ENCODE results near the gene EPS15.
"Not testable (repeated sequence)": the region's sequence is repeated elsewhere in the genome, so short reads cannot be mapped to it uniquely, and the experiment has no call there.

The EPS15 gene

GRCh38 chr1:51543858-51544257 is 24.8 kb upstream of the EPS15 start:
- no peak for DNase-seq (ENCODE audit: extremely low read depth in 1 of 2, low read depth in 1 of 2)

- no peak for DNase-seq (ENCODE audit: extremely low read depth in 1 of 2, low read depth in 1 of 2)
These were observed 23.3 kb upstream of the EPS15 start for GRCh38 chr1:51542158-51542953.

- no peak for DNase-seq (ENCODE audit: extremely low read depth in 1 of 2, low read depth in 1 of 2)
These were observed 22.4 kb upstream of the EPS15 start for GRCh38 chr1:51541313-51542050.

- no peak for DNase-seq (ENCODE audit: extremely low read depth in 1 of 2, low read depth in 1 of 2)
These were observed 18.5 kb upstream of the EPS15 start for GRCh38 chr1:51537568-51537967.

- DNase-seq (ENCODE audit: extremely low read depth in 1 of 2, low read depth in 1 of 2) = no peak
These were observed 16.0 kb upstream of the EPS15 start for GRCh38 chr1:51535006-51535592.

- no peak for DNase-seq (ENCODE audit: extremely low read depth in 1 of 2, low read depth in 1 of 2)
These were observed 15.4 kb upstream of the EPS15 start for GRCh38 chr1:51534447-51534846.

- DNase-seq (ENCODE audit: extremely low read depth in 1 of 2, low read depth in 1 of 2) = no peak
These were observed 13.8 kb upstream of the EPS15 start for GRCh38 chr1:51532853-51533252.

- DNase-seq (ENCODE audit: extremely low read depth in 1 of 2, low read depth in 1 of 2) = not testable (repeated sequence)
These were observed 11.4 kb upstream of the EPS15 start for GRCh38 chr1:51530447-51530846.

- DNase-seq (ENCODE audit: extremely low read depth in 1 of 2, low read depth in 1 of 2) = no peak
These were observed 8.1 kb upstream of the EPS15 start for GRCh38 chr1:51527144-51527543.

GRCh38 chr1:51526248-51526647 is 7.2 kb upstream of the EPS15 start:
- no peak for DNase-seq (ENCODE audit: extremely low read depth in 1 of 2, low read depth in 1 of 2)

GRCh38 chr1:51525295-51525694 is 6.2 kb upstream of the EPS15 start:
- no peak for DNase-seq (ENCODE audit: extremely low read depth in 1 of 2, low read depth in 1 of 2)

- DNase-seq (ENCODE audit: extremely low read depth in 1 of 2, low read depth in 1 of 2) = no peak
These were observed 5.8 kb upstream of the EPS15 start for GRCh38 chr1:51524817-51525216.

- no peak for DNase-seq (ENCODE audit: extremely low read depth in 1 of 2, low read depth in 1 of 2)
These were observed 4.9 kb upstream of the EPS15 start for GRCh38 chr1:51523931-51524330.

- no peak for DNase-seq (ENCODE audit: extremely low read depth in 1 of 2, low read depth in 1 of 2)
These were observed 1.7 kb upstream of the EPS15 start for GRCh38 chr1:51520700-51521248.

GRCh38 chr1:51519865-51520699 is 1.0 kb upstream of the EPS15 start:
- no peak for DNase-seq (ENCODE audit: extremely low read depth in 1 of 2, low read depth in 1 of 2)

GRCh38 chr1:51518586-51519047 is 449 bp downstream of the EPS15 start:
- DNase-seq (ENCODE audit: extremely low read depth in 1 of 2, low read depth in 1 of 2) = no peak

- DNase-seq (ENCODE audit: extremely low read depth in 1 of 2, low read depth in 1 of 2) = no peak
These were observed 957 bp downstream of the EPS15 start for GRCh38 chr1:51518033-51518585.

- no peak for DNase-seq (ENCODE audit: extremely low read depth in 1 of 2, low read depth in 1 of 2)
These were observed 1.6 kb downstream of the EPS15 start for GRCh38 chr1:51517361-51518032.

GRCh38 chr1:51516649-51517158 is 2.4 kb downstream of the EPS15 start:
- no peak for DNase-seq (ENCODE audit: extremely low read depth in 1 of 2, low read depth in 1 of 2)
